HG03442 (cell line): ENCODE measurements around the gene SLC4A3.

Source experiments
- ATAC-seq: cut with Tn5 transposase; IDR thresholded peaks from one replicate; pipeline ENCODE4 v1.9.1; 2021; ENCODE audit warnings: mild to moderate bottlenecking, moderate library complexity; ENCODE audit not compliant: unreplicated experiment

SLC4A3 gene

GRCh38 chr2:219631406-219631891, 4.0 kb downstream of the SLC4A3 start:
- ATAC-seq, result no peak

- ATAC-seq, result no peak
Observed at GRCh38 chr2:219631904-219632759, 4.7 kb downstream of the SLC4A3 start.

- ATAC-seq, result no peak
Observed at GRCh38 chr2:219632760-219633105, 5.3 kb downstream of the SLC4A3 start.

- ATAC-seq, result no peak
Observed at GRCh38 chr2:219633276-219634065, 6.0 kb downstream of the SLC4A3 start.

GRCh38 chr2:219634171-219634940, 6.9 kb downstream of the SLC4A3 start:
- no peak for ATAC-seq

- no peak for ATAC-seq
Observed at GRCh38 chr2:219634951-219635751, 7.7 kb downstream of the SLC4A3 start.

GRCh38 chr2:219636144-219636915, 8.9 kb downstream of the SLC4A3 start:
- ATAC-seq, result no peak

- no peak for ATAC-seq
Observed at GRCh38 chr2:219636941-219637841, 9.8 kb downstream of the SLC4A3 start.

GRCh38 chr2:219637842-219638185, 10.4 kb downstream of the SLC4A3 start:
- no peak for ATAC-seq

- ATAC-seq, result no peak
Observed at GRCh38 chr2:219638217-219638947, 11.0 kb downstream of the SLC4A3 start.

GRCh38 chr2:219638948-219639755, 11.7 kb downstream of the SLC4A3 start:
- ATAC-seq, result no peak

- ATAC-seq, result no peak
Observed at GRCh38 chr2:219641390-219642068, 14.1 kb downstream of the SLC4A3 start.

GRCh38 chr2:219642069-219642454, 14.6 kb downstream of the SLC4A3 start:
- ATAC-seq, result no peak

GRCh38 chr2:219642465-219643083, 15.1 kb downstream of the SLC4A3 start:
- peak; percentile 98 for ATAC-seq

GRCh38 chr2:219643084-219643473, 15.6 kb downstream of the SLC4A3 start:
- ATAC-seq, result no peak

- no peak for ATAC-seq
Observed at GRCh38 chr2:219643788-219644398, 16.5 kb downstream of the SLC4A3 start.
